Trophoblast cell (in vitro differentiated cells and primary cell): ENCODE data around the gene EDIL3.

Experiments
- DNase-seq, 2 donors: peaks; one replicate each; pipeline ENCODE4 v3.0.0-alpha.2; 2016
- H2AFZ ChIP-seq: 2 replicates; pipeline ENCODE4 v1.6.1; 2013; ENCODE audit warnings: low read length, moderate library complexity, mild to moderate bottlenecking; ENCODE audit not compliant: insufficient read depth, poor library complexity
- H2AK5ac ChIP-seq: 2 replicates; pipeline ENCODE4 v1.6.1; 2013; ENCODE audit warnings: mild to moderate bottlenecking, low read length
- H2BK120ac ChIP-seq: 2 replicates; pipeline ENCODE4 v1.6.1; 2013; ENCODE audit warnings: low read length, mild to moderate bottlenecking, moderate library complexity; ENCODE audit not compliant: insufficient read depth, poor library complexity
- H2BK12ac ChIP-seq: 2 replicates; pipeline ENCODE4 v1.6.1; 2013; ENCODE audit warnings: mild to moderate bottlenecking, low read length, moderate library complexity
- H2BK5ac ChIP-seq: 2 replicates; pipeline ENCODE4 v1.6.1; 2013; ENCODE audit warnings: low read length, low read depth, moderate library complexity, mild to moderate bottlenecking; ENCODE audit not compliant: poor library complexity
- H3K14ac ChIP-seq: 2 replicates; pipeline ENCODE4 v1.6.1; 2013; ENCODE audit warnings: mild to moderate bottlenecking, low read length
- H3K18ac ChIP-seq: 2 replicates; pipeline ENCODE4 v1.6.1; 2013; ENCODE audit warnings: mild to moderate bottlenecking, low read length
- H3K23ac ChIP-seq: 2 replicates; pipeline ENCODE4 v1.6.1; 2013; ENCODE audit warnings: low read length
- H3K27ac ChIP-seq: 2 replicates; pipeline ENCODE4 v1.5.1; 2013; ENCODE audit warnings: low read depth, mild to moderate bottlenecking, inconsistent platforms, low read length, moderate library complexity
- H3K27me3 ChIP-seq: 2 replicates; pipeline ENCODE4 v1.6.1; 2013; ENCODE audit warnings: inconsistent platforms, mild to moderate bottlenecking, low read length, moderate library complexity; ENCODE audit not compliant: insufficient read depth
- H3K36me3 ChIP-seq, 2 experiments: 1 replicate in 1 of 2; 2 replicates in 1 of 2; pipeline ENCODE4 v1.6.1; 2013; ENCODE audit warnings: low read length in 2 of 2, mild to moderate bottlenecking in 2 of 2, moderate library complexity in 1 of 2; ENCODE audit not compliant: insufficient read depth in 2 of 2, control insufficient read depth in 1 of 2
- H3K4ac ChIP-seq: 2 replicates; pipeline ENCODE4 v1.6.1; 2013; ENCODE audit warnings: low read depth, mild to moderate bottlenecking, low read length, moderate library complexity
- H3K4me1 ChIP-seq, 2 experiments: 1 replicate in 1 of 2; 2 replicates in 1 of 2; pipeline ENCODE4 v1.6.1; 2013; ENCODE audit warnings: low read length in 2 of 2, mild to moderate bottlenecking in 2 of 2, moderate library complexity in 1 of 2; ENCODE audit not compliant: insufficient read depth in 2 of 2, control insufficient read depth in 1 of 2
- H3K4me2 ChIP-seq: 2 replicates; pipeline ENCODE4 v1.6.1; 2013; ENCODE audit warnings: inconsistent platforms, mild to moderate bottlenecking, low read length, moderate library complexity
- H3K4me3 ChIP-seq: 2 replicates; pipeline ENCODE4 v1.5.1; 2013; ENCODE audit warnings: mild to moderate bottlenecking, low read depth, low read length, inconsistent platforms
- H3K79me1 ChIP-seq: one replicate; pipeline ENCODE4 v1.6.1; 2013; ENCODE audit warnings: low read length
- H3K79me2 ChIP-seq: 2 replicates; pipeline ENCODE4 v1.6.1; 2013; ENCODE audit warnings: low read length, mild to moderate bottlenecking; ENCODE audit not compliant: control insufficient read depth, insufficient read depth, poor library complexity
- H3K9ac ChIP-seq: 2 replicates; pipeline ENCODE4 v1.6.1; 2013; ENCODE audit warnings: mild to moderate bottlenecking, low read length
- H3K9me3 ChIP-seq: 2 replicates; pipeline ENCODE4 v1.6.1; 2013; ENCODE audit warnings: low read depth, mild to moderate bottlenecking, control low read depth, inconsistent platforms, low read length; ENCODE audit not compliant: insufficient read depth
- H4K12ac ChIP-seq: 2 replicates; pipeline ENCODE4 v1.6.1; 2013; ENCODE audit warnings: low read depth, mild to moderate bottlenecking, low read length, moderate library complexity
- H4K8ac ChIP-seq: 2 replicates; pipeline ENCODE4 v1.6.1; 2013; ENCODE audit warnings: low read depth, mild to moderate bottlenecking, low read length, moderate library complexity
- H4K91ac ChIP-seq: one replicate; pipeline ENCODE4 v1.6.1; 2013; ENCODE audit warnings: low read depth, mild to moderate bottlenecking, low read length, moderate library complexity
- WGBS: extraction: QIAGEN DNeasy Blood & Tissue Kit; methylation state at CpG from one replicate; pipeline ENCODE4 v1.1.7; 2013; ENCODE audit warnings: missing lambda C conversion rate; ENCODE audit not compliant: insufficient read length, insufficient coverage; ENCODE audit errors: extremely low coverage; 5-methylcytosine and 5-hydroxymethylcytosine counted together

EDIL3 gene

DNA sequence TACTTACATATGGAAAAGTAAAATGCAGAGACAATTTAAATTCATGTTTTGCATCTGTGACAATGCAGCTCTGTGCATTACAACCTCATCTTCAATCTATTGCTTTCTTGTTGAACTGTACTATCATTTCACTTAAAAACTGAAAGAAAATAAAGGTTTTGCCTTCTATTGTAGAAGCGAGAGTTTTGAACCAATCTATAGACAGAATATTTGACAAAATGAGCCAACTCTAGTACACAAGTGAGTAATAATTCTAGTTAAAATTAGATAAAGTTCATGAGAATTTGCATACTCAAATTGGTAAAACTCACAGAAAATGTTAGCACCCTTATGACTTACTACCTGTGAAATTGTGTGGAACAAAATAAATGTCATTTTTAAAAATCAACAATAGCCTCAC lies 123.7 kb downstream of the EDIL3 start:
- Histone ChIP-seq H2BK12ac (no peak overlapping the region), H3K9me3 (no peaks in the 10 kb centered on the region), H3K27me3 (no peaks in the 10 kb centered on the region), H2AFZ (no peak overlapping the region), H3K4me3 (no peak overlapping the region), H2BK5ac (no peak overlapping the region), H3K4me2 (no peak overlapping the region), H4K12ac (no peak overlapping the region), H3K79me1 (no peaks in the 10 kb centered on the region), H3K36me3 (no peaks in the 10 kb centered on the region), H3K4ac (no peak overlapping the region), H2BK120ac (no peak overlapping the region), H3K27ac (no peak overlapping the region), H3K4me1 (peaks cover 2 to 5% of the 10 kb centered on the region in 2 experiments), H2AK5ac (no peak overlapping the region), H3K79me2 (no peaks in the 10 kb centered on the region), H3K23ac (no peak overlapping the region), H4K8ac (no peak overlapping the region), H3K9ac (no peak overlapping the region), H3K14ac (no peak overlapping the region), H4K91ac (no peak overlapping the region), H3K18ac (no peak overlapping the region)
- no CpG with 5 or more reads among the region's 1 CpG for WGBS
- DNase-seq: no peak

- Histone ChIP-seq H4K8ac (no peak overlapping the region), H3K4me3 (no peak overlapping the region), H3K4me1 (peaks cover 2 to 5% of the 10 kb centered on the region in 2 experiments), H2AK5ac (no peak overlapping the region), H3K27ac (no peak overlapping the region), H3K36me3 (no peaks in the 10 kb centered on the region), H3K4me2 (no peak overlapping the region), H3K9ac (no peak overlapping the region), H2AFZ (no peak overlapping the region), H3K23ac (no peak overlapping the region), H4K12ac (no peak overlapping the region), H3K79me2 (no peaks in the 10 kb centered on the region), H3K18ac (no peak overlapping the region), H2BK5ac (no peak overlapping the region), H3K14ac (no peak overlapping the region), H2BK12ac (no peak overlapping the region), H3K9me3 (no peaks in the 10 kb centered on the region), H3K4ac (no peak overlapping the region), H3K27me3 (no peaks in the 10 kb centered on the region), H3K79me1 (no peaks in the 10 kb centered on the region), H4K91ac (no peak overlapping the region), H2BK120ac (no peak overlapping the region)
- DNase-seq: no peak
- no CpG with 5 or more reads among the region's 1 CpG for WGBS
Observed at GRCh38 chr5:84260140-84260539, 124.5 kb downstream of the EDIL3 start.

DNA sequence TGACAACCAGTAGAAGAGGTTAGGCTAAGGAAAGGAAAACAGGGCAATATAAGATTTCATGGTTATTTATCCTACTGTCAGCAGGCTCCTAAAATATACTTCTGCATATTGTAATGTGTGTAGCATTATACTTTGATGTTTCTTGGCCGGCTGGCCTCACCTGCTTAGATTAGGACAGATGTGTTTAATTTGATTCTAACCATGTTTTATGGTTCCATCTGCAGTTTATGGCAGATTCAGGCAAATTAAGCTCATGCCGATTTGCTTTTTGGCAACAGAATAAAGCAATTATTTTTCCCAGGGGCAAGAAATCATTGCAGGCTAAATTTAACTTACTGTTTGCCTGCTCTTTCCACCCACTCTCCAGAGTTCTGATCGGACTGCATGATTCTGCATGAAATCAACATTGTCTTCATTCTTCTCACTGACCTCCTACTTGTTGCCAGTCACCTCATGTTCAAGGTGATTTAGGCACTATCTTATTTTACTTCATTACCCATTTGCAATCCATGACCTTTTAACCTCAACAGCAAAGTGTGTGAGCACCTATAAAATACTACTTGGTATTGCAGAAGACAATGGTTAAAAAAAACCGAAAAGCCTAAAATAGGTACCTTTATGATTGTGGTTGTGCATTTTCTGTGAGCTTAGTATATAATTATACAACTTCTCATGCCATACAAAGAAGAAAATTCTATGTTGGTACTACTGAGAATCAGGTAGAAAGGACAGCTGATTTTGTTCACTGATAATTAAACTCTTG lies 125.2 kb downstream of the EDIL3 start:
- Histone ChIP-seq H3K18ac (no peak overlapping the region), H3K14ac (no peak overlapping the region), H3K4me2 (no peak overlapping the region), H3K23ac (no peak overlapping the region), H4K91ac (no peak overlapping the region), H3K36me3 (no peaks in the 10 kb centered on the region), H2BK120ac (no peak overlapping the region), H2AK5ac (no peak overlapping the region), H3K9ac (no peak overlapping the region), H3K4ac (no peak overlapping the region), H3K27me3 (no peaks in the 10 kb centered on the region), H4K8ac (no peak overlapping the region), H2BK12ac (no peak overlapping the region), H4K12ac (no peak overlapping the region), H2BK5ac (no peak overlapping the region), H2AFZ (no peak overlapping the region), H3K27ac (no peak overlapping the region), H3K4me1 (peaks cover 2 to 5% of the 10 kb centered on the region in 2 experiments), H3K79me2 (no peaks in the 10 kb centered on the region), H3K9me3 (no peaks in the 10 kb centered on the region), H3K4me3 (no peak overlapping the region), H3K79me1 (no peaks in the 10 kb centered on the region)
- no CpG with 5 or more reads among the region's 4 CpGs for WGBS
- no peak for DNase-seq

- no CpG with 5 or more reads among the region's 2 CpGs for WGBS
- Histone ChIP-seq H3K4ac (no peak overlapping the region), H3K36me3 (no peaks in the 10 kb centered on the region)
Observed at GRCh38 chr5:84257061-84257460, 127.6 kb downstream of the EDIL3 start.

More at GRCh38 chr5:84257061-84257460, 127.6 kb downstream of the EDIL3 start:
- Histone ChIP-seq H3K9ac (no peak overlapping the region), H2BK12ac (no peak overlapping the region), H2BK5ac (no peak overlapping the region), H3K9me3 (no peaks in the 10 kb centered on the region), H3K27ac (no peak overlapping the region), H4K8ac (no peak overlapping the region), H3K4me2 (no peak overlapping the region), H3K79me2 (no peaks in the 10 kb centered on the region), H2BK120ac (no peak overlapping the region), H3K23ac (no peak overlapping the region), H3K27me3 (no peaks in the 10 kb centered on the region), H2AFZ (no peak overlapping the region), H4K12ac (no peak overlapping the region), H3K4me1 (peaks cover 2 to 5% of the 10 kb centered on the region in 2 experiments), H3K18ac (no peak overlapping the region), H2AK5ac (no peak overlapping the region), H3K4me3 (no peak overlapping the region), H3K79me1 (no peaks in the 10 kb centered on the region), H4K91ac (no peak overlapping the region), H3K14ac (no peak overlapping the region)
- no peak for DNase-seq
